Prostate gland (tissue), 2 donors: ENCODE results near the gene FCER2. TPM values are rescaled to one million over a fixed set of nuclear protein-coding genes. Genes with fewer than 3 reads are reported as not detected.

Source experiments
- DNase-seq: peaks from one replicate; pipeline ENCODE4 v3.0.0-alpha.2; 2019; ENCODE audit warnings: low spot score
- H3K27ac ChIP-seq, 2 donors: fragments of 200-600 bp; sonication (generic); 2 replicates each; pipeline ENCODE4 v1.5.1; 2017 to 2019
- H3K27me3 ChIP-seq: fragments of 200-600 bp; sonication (generic); replicated peaks from 2 replicates; pipeline ENCODE4 v1.5.1; 2019; ENCODE audit not compliant: insufficient read depth
- H3K36me3 ChIP-seq, 2 donors: fragments of 200-600 bp; sonication (generic); 1 replicate in 1 of 2; 2 replicates in 1 of 2; pipeline versions ENCODE4 v1.5.1 to v1.8.1; 2017 to 2019
- H3K4me1 ChIP-seq: fragments of 200-600 bp; sonication (generic); replicated peaks from 2 replicates; pipeline ENCODE4 v1.5.1; 2019
- H3K4me3 ChIP-seq, 2 donors: fragments of 200-600 bp; sonication (generic); 2 replicates each; pipeline ENCODE4 v1.5.1; 2017 to 2019
- H3K9me3 ChIP-seq: fragments of 200-600 bp; sonication (generic); 2 replicates; pipeline ENCODE4 v1.5.1; 2017
- POLR2A ChIP-seq: fragments of 450-650 bp; IDR thresholded peaks from one replicate; pipeline ENCODE4 v1.6.1; 2016; ENCODE audit warnings: antibody characterized with exemption, mild to moderate bottlenecking
- POLR2AphosphoS5 ChIP-seq: sonication (generic); formaldehyde crosslinking; IDR thresholded peaks from one replicate; pipeline ENCODE4 v1.6.1; 2017; ENCODE audit warnings: antibody characterized with exemption
- WGBS: methylation state at CpG from one replicate; pipeline ENCODE4 v1.1.5; 2018; 5-methylcytosine and 5-hydroxymethylcytosine counted together
- intact Hi-C: fragments of 100-400 bp; cut with DNase I; formaldehyde crosslinking; loops from one replicate; pipeline ENCODE4 v1.14.2; 2022
- total RNA-seq, 2 donors: library from RNA; depleted of rRNA; stranded (reverse); fragments of >200 nt; gene quantifications; one replicate each; pipeline ENCODE4 v1.1.0, GENCODE V29; 2016
- TF ChIP-seq, protein P1 (sequence below), 4 experiments: fragments of 200-600 bp in 2 of 4; fragments of 450-650 bp in 2 of 4; sonication (generic) in 2 of 4; IDR thresholded peaks; 1 replicate in 3 of 4; 2 replicates in 1 of 4; pipeline ENCODE4 v1.5.1; 2016 to 2019; ENCODE audit warnings: antibody characterized with exemption in 4 of 4, mild to moderate bottlenecking in 2 of 4, moderate library complexity in 2 of 4

The FCER2 gene
- total RNA-seq, 2 donors from 2014 or later: 1.5 TPM; not detected in 1

DNA sequence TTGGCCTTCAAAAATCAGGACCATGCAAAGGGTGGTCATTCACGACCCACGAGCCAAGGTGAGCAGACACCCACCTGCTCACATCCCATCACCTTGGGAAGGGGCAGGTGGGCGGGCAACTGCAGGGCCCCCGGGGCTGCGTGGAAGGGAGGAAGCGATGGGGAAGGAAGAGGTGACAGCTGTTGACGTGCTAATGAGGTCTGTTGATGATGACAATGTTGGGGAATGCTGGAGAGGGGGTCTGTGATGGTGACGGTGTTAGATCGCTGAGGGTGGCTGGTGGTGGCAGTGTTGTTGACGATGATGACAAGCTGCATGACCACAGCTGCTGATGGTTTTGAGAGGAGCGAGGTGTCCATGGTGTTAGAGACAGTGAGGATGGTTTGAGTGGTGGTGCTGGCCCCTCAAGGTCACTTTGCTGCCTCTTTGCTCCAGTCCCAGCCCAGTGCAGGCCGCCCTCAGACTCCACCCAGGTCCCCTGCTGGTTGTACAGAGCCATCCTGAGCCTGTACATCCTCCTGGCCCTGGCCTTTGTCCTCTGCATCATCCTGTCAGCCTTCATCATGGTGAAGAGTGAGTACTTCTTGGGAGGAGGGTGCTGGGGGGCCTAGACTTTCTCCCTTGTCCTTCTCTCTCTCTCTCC, 24.1 kb downstream of the FCER2 start:
- no peaks in the 10 kb centered on the region for H3K27me3 ChIP-seq
- no peaks in the 10 kb centered on the region for H3K36me3 ChIP-seq
- DNase-seq: no peak
- H3K4me1 ChIP-seq: no peaks in the 10 kb centered on the region
- no peaks in the 10 kb centered on the region for H3K9me3 ChIP-seq
- 57% methylated on average over 12 of the region's 12 CpGs for WGBS
- no peak overlapping the region for H3K4me3 ChIP-seq
- intact Hi-C loops: loop anchor here (5.0 kb wide), 1 partner anchor 320 kb away; no protein-coding TSS in a partner anchor
- no peak overlapping the region for H3K27ac ChIP-seq
- TF ChIP-seq POLR2A: no peak
- TF ChIP-seq, protein P1, sequence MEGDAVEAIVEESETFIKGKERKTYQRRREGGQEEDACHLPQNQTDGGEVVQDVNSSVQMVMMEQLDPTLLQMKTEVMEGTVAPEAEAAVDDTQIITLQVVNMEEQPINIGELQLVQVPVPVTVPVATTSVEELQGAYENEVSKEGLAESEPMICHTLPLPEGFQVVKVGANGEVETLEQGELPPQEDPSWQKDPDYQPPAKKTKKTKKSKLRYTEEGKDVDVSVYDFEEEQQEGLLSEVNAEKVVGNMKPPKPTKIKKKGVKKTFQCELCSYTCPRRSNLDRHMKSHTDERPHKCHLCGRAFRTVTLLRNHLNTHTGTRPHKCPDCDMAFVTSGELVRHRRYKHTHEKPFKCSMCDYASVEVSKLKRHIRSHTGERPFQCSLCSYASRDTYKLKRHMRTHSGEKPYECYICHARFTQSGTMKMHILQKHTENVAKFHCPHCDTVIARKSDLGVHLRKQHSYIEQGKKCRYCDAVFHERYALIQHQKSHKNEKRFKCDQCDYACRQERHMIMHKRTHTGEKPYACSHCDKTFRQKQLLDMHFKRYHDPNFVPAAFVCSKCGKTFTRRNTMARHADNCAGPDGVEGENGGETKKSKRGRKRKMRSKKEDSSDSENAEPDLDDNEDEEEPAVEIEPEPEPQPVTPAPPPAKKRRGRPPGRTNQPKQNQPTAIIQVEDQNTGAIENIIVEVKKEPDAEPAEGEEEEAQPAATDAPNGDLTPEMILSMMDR (IDR thresholded peaks at IDR 0.05): no peak
- TF ChIP-seq POLR2AphosphoS5: no peak

DNA sequence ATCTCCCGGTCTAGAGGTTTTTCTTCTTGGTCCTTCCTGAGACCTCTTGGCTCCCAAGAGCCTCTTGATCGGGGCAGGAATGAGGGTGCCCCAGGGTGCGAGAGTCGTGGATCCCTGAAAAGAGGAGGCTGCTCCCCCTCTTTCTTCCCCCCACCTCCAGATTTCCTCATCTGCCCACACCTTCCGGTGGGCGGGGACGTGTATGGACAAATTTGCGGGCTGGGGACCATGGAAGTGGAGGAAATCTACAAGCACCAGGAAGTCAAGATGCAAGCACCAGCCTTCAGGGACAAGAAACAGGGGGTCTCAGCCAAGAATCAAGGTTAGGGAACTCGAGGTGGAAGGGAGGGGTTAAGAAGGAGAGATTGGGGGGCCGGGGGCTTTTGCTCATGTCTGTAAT, 25.1 kb downstream of the FCER2 start, which contains the start of gene MCEMP1:
Gene MCEMP1 (plus strand): TSS at position 237 of the 400 bp plus-strand sequence. CDS start 31 bp downstream, at position 268.
- no peak for DNase-seq
- Histone ChIP-seq H3K4me3 (no peak within 1 kb of the TSS), H3K27me3 (no peaks in the 10 kb centered on the region), H3K9me3 (no peaks in the 10 kb centered on the region), H3K36me3 (no peaks in the 10 kb centered on the region), H3K27ac (no peak within 1 kb of the TSS), H3K4me1 (no peaks in the 10 kb centered on the region)
- WGBS: 42% methylated on average over 10 of the region's 10 CpGs
- intact Hi-C loops: loop anchor here (5.0 kb wide), 1 partner anchor 320 kb away; no protein-coding TSS in a partner anchor
- no peak for TF ChIP-seq POLR2AphosphoS5
- no peak for TF ChIP-seq POLR2A
- TF ChIP-seq, protein P1 (IDR thresholded peaks at IDR 0.05): no peak

DNA sequence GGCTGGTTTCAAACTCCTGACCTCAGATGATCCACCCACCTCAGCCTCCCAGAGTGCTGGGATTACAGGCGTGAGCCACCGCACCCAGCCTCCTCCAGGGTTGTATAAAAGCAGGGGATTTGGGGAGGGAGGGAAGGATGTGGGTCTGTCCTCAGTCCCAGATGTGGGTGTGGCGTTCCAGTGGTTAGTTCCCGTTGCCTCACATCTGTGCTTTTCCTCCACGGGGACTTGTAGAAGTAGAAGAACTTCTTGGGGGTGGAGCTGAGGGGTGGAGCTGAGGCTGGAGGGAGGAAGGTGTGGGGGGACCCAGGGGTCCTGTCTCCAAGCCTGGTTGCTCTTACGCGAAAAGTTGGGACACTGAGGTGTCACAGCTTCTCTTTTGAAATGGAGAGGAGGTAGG, 25.6 kb downstream of the FCER2 start:
- Histone ChIP-seq H3K27ac (no peak overlapping the region), H3K36me3 (no peaks in the 10 kb centered on the region), H3K4me1 (no peaks in the 10 kb centered on the region), H3K27me3 (no peaks in the 10 kb centered on the region), H3K9me3 (no peaks in the 10 kb centered on the region), H3K4me3 (no peak overlapping the region)
- intact Hi-C loops: loop anchor here (5.0 kb wide), 1 partner anchor 319 kb away; no protein-coding TSS in a partner anchor
- no peak for DNase-seq
- TF ChIP-seq POLR2AphosphoS5 (no peak), POLR2A (no peak)
- TF ChIP-seq, protein P1 (IDR thresholded peaks at IDR 0.05): no peak
- WGBS: 33% methylated on average over 7 of the region's 7 CpGs

DNA sequence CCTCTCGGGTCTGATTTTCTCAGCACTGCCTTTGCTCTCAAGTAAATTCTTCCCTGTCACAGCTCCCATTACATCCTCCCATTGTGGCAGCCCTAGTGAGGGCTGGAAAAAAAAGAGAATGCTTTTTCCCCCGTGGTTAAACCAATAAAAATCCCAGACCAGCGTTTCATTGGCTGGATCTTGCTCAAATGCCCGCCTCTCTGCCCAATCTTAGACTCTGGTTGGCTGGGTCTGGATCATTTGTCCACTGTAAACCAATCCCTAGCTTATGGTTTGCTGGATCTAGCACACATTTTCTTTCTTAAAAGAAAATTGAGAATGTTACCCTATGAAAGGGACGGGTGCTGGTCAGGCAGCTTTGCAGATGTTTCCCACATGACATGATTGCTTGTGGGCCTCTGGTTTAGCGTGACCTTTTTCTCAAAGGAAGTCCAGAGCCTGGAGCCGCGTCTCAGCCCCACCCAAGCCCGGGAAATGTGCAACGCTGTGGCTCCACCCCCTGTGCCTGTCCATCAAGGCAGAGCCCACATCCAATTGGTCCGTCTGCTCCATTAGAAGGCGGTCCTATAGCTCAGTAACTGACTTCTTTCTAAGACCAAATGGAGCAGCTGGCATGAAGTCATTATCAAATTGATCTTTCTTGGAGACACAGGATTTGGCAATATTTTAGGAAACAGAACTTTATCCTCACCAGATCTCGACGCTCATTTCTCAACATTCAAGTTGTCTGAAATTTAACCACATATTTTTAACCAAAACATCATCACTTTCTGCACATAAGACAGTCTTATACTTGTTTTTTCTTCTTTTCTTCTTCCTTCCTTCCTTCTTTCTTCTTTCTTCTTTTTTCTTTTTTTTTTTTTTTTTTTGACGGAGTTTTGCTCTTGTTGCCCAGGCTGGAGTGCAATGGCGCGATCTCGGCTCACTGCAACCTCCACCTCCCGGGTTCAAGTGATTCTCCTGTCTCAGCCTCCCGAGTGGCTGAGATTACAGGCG, 27.6 kb downstream of the FCER2 start:
- H3K4me3 ChIP-seq: no peak overlapping the region
- no peaks in the 10 kb centered on the region for H3K9me3 ChIP-seq
- H3K27me3 ChIP-seq: peaks cover 2% of the 10 kb centered on the region
- no peak for DNase-seq
- H3K4me1 ChIP-seq: no peaks in the 10 kb centered on the region
- H3K36me3 ChIP-seq: no peaks in the 10 kb centered on the region
- TF ChIP-seq, protein P1 (IDR thresholded peaks at IDR 0.05): no peak
- 53% methylated on average over 21 of the region's 21 CpGs for WGBS
- no peak overlapping the region for H3K27ac ChIP-seq
- intact Hi-C loops: loop anchor here (5.0 kb wide), 1 partner anchor 317 kb away; no protein-coding TSS in a partner anchor
